Nucleus accumbens (tissue), 56 donors: ENCODE results near the gene THAP5.

ENCODE experiments used
- DNase-seq, 56 donors: peaks; one replicate each; lab custom pipeline; 2025; lab: John Stamatoyannopoulos, UW

The THAP5 gene, protein sequence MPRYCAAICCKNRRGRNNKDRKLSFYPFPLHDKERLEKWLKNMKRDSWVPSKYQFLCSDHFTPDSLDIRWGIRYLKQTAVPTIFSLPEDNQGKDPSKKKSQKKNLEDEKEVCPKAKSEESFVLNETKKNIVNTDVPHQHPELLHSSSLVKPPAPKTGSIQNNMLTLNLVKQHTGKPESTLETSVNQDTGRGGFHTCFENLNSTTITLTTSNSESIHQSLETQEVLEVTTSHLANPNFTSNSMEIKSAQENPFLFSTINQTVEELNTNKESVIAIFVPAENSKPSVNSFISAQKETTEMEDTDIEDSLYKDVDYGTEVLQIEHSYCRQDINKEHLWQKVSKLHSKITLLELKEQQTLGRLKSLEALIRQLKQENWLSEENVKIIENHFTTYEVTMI

DNA sequence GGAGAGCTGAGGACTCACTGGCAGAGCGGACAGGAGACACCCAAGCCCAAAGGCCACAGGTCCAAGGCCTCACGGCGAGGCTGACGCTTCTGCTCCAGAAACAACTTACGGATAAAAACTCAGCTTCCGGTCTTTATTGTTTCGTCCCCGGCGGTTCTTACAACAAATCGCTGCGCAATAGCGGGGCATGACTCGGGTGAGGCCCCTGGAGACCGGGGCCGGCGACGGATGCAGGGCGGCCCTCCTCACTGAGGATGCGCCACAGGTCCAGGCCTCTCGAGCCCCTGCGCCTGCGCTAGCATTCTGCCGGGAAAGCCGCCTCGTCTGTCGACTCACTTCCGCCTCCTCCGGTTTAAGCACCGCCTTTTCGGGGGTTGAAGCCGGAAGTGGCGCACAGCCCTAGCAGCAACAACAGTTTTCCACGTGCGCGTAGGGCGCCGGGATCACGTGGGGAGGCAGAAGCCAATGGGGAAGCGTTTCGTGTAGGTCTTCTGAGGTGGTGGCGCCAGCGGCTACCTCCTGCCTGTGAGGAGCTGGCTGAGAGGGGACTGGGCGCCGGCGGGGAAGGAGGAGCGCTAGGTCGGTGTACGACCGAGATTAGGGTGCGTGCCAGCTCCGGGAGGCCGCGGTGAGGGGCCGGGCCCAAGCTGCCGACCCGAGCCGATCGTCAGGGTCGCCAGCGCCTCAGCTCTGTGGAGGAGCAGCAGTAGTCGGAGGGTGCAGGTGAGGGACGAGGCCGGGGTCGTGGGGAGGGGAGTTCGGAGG is at the start of gene THAP5, which contains the start of gene DNAJB9:
Gene THAP5, minus strand, starts transcription at position 326 of the 765 bp plus-strand sequence. Its CDS starts 137 bp downstream, at position 189.
Gene DNAJB9, plus strand, starts transcription at position 494 of the 765 bp plus-strand sequence. CDS start 1,853 bp downstream, outside the sequence.
- peak; percentile 92 to 100 (median 99) for DNase-seq

- no peak for DNase-seq
Observed at GRCh38 chr7:108618056-108618455, 48.5 kb upstream of the THAP5 start.

- DNase-seq: no peak
Observed at GRCh38 chr7:108614896-108615295, 45.4 kb upstream of the THAP5 start.

DNA sequence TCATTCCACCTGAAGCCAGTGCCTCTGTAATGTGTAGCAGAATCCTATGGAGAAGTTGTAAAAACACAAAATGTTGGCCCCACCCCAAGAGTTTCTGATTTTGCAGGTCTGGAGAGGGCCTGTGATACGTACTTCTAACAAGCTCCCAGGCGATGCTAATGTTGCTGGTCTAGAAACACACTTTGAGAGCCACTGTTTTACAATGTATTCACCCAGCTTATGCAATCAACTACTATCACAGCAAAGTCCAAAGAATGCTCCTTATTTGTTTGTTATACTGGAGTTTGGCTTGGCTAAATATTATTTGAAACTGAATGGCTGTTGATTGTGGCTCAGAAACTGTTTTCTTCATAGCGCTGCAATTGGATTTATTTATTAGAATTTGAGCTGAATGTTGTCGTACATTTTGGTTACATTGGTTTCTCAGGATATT is 44.5 kb upstream of the THAP5 start:
- DNase-seq: no peak

DNA sequence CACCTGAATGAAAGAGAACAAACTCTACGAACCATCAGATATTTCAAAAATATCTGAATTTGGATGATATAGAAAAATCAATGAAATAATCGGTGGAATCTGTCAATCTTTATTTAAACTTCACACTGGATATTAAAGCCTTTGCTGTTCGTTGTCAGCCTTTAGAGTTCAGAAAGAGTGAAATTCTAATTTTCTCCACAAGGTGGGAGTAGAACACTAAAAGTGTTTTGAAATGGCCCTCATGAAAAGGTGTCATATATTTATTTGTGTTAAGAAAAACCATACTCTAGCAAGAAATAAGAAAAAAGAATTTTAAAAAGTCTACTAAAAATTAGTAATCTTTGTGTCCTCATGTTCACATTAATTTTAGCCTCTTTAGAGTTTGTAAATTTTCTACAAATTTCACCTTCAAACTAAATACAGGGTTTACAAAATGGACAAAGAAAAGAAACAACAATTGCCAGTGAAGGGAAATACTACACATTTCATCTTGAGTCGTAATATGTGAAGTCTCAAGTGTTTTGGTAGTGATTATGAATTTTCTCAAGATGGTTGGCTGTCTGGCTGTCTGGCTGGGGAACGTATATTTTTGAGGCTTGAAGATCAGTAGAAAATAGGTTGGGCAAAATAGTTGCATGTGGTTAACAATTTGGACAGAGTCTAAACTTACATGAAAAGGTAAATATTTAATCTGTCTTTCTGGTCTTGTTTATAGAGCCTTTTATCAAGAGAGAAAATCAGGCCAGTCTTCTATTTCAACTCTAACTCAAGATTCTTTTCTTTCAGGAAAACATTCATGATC is 43.8 kb upstream of the THAP5 start:
- DNase-seq: no peak

GRCh38 chr7:108611268-108611667 is 41.8 kb upstream of the THAP5 start:
- DNase-seq: no peak

- DNase-seq: no peak
Observed at GRCh38 chr7:108609643-108610042, 40.1 kb upstream of the THAP5 start.

- DNase-seq: no peak
Observed at GRCh38 chr7:108605559-108606201, 36.2 kb upstream of the THAP5 start.

DNA sequence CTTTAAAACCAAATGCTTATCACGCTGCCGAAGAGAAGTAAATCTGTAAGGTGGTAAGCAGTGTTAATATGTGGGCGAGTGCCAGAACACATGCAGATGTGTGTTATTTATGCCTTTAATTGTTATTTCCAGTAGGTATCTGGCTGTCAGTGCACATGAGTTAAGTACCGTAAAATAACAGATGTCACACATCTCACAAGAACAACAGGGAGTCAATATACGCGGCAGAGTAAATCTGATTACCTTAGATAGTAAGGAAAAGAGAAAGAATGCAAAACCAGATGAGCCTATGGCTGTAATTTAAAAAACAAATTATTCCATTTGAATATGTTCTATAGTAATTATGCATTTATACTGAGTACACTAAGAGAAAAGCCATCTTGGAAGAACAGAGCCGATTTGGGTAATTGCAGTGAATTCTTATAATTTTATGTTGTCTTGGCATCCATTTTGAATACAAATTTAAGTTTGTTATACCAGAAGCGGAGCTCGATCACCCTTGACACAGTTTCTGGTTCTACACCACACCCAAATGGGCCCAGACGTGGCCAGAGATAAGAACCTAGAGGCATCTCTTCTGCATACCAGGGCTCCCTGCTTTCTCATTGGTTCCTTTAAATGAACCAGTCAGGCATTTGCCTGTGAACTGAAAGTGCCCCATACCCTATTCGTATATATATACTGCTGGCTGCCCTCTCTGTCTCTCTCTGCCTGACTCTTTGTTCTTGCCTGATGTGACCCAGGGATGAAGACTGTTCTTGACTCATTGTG is 35.0 kb upstream of the THAP5 start:
- no peak for DNase-seq

- DNase-seq: no peak
Observed at GRCh38 chr7:108603656-108604306, 34.3 kb upstream of the THAP5 start.

DNA sequence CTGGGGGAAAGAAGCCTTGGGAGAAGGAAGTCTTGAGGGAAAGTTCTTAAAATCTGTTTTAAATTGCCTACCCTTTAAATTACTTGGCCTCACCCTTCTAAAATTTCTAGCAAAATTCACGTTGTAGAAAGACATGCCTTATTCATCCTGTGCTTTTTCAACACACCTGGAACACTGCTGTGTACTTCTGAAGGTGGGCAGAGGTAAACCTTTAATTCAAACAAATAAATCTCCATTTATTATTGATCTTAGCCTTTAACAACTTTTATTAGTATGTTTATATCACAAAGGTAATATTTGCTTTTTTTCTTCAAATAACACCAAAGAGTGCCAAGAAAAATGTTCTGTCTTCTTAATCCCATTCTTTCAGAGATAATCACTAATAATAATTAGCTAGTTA is 30.9 kb upstream of the THAP5 start:
- DNase-seq: no peak

DNA sequence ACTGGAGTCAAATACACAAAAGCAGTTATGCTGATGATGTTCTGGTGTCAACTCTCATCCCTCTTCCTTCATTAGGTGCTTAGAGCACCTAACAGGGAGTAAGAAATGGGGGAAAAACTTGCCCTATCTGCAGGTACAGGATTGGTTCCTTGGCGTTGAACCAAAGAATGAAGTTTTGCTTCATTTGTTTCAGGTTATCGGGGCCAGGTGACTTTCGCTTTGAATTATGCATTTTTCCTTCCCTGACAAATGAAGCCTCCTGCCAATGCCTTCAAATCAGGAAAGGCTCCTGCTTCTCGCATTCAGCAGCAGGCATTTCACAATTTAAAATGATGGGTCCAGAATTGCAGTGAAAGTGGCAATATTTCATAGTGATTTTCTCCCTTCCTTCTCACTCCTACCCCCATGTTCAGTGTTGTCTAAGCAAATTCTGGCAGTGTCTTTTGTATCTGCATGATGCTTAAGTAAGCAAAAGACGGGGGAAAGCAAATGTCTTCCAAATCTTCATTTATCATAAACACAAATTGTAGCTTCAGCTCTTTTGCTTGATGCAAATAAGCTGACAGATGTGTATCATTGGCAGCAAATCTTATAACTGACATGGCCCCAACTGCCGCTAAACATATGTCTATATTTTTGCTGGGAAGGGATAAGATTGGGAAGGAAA is 29.5 kb upstream of the THAP5 start:
- DNase-seq: no peak

GRCh38 chr7:108598153-108598552 is 28.6 kb upstream of the THAP5 start:
- peak in 12 of 56 donors; percentile 0 to 62 (median 8) for DNase-seq

DNA sequence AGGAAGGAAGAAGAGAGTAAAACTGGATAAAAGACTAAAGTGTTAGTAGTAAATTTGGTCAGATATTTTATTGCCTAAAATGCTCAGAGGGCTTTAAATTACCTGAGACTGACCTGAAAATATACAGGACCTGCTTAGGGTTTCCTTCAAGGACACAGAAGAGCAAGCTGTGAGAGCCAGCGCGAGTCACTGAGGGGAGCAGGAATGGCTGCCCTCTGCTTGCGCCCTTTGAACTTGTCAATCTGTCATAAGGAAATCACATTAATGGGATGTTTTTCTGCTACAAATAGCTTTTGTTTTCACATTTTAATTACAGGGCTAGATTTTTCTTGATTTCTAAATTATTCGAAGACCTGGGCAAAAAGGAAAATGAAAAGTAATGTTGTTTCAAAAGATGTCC is 27.1 kb upstream of the THAP5 start:
- DNase-seq: no peak

DNA sequence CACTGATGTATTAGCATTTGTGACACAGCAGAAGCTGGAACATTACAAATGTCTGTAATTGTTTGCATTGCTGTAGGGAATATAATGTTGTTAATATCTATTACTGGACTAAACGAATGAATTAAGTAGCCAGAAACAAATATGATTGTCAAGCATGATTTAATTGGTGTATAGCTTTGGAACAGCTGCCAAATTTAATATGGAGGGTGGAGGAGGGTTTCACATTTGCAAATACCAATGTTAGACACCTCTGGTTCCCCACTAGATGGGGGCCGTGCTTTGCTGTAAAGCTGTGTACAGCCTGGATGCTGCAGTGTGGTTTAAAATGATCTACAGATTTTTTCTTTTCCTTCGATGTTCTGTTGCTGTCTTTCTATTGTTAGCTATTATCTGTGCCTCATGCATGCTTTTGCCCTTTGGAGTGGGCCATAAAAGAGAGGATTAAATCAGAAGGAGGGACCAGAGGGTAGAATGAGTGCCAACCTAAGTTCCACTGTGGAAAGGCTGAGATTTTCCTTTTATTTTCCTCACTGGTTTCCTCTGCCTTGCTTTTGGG is 23.2 kb upstream of the THAP5 start:
- DNase-seq: peak in 18 of 56 donors; percentile 4 to 67 (median 22)

GRCh38 chr7:108590606-108591005 is 21.1 kb upstream of the THAP5 start:
- DNase-seq: no peak

DNA sequence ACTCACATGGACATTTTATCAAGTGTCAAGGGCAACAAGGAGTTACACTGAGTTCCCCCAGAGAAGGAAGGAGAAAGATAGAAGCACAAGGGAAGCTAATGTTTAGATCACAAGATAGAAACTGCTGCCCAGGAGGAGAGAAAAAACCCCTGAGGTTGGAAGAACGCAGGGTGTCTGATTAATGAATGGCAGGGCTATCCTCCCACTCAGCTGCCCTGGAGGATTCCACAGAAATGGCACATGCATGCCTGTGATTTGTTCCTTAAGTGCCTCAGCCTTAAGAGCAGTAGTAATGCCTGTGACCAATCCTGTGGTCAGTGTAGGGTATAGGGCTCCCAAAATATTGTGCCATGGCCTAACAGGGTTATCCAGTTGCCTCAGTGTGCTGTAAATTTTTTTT is 20.4 kb upstream of the THAP5 start:
- no peak for DNase-seq

DNA sequence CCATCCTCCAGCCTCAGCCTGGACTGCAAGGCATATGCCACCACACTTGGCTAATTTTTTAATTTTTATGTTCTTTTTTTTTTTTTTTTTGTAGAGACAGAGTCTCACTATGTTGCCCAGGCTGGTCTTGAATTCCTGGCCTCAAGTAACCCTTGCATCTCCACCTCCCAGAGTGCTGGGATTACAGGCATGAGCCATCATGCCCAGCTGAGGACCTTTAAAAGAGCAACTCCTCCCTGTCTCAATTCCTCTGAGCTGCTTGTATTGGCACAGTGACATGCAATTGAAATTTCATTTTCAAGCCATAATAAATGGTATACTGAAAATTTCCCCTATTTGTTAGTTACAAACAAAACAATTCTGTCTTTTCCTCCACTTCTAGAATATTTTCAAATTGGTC is 19.7 kb upstream of the THAP5 start:
- no peak for DNase-seq
